ENCODE data around the gene ETV1. TPM values are rescaled to one million over a fixed set of nuclear protein-coding genes. Genes with fewer than 3 reads are reported as not detected.

The ETV1 gene
- total and polyA plus RNA-seq, 9 of the 15 experiments (the other 6 are each of a cell fraction or from before 2014, with no cell fraction given): 7.2 to 27.4 (median 14.0) TPM

- in situ Hi-C loops (cut with MboI) (no loop called here), intact Hi-C loops (cut with micrococcal nuclease) (no loop called here)
- 38% methylated on average over 3 of the region's 3 CpGs for WGBS (ENCODE audit: insufficient coverage, low coverage, missing lambda C conversion rate)
- H3K4me2 ChIP-seq (ENCODE audit: insufficient read depth, low read length): 0 out of 2 replicates have a peak overlapping the region, but pooled peaks have one; percentile 25
- peak overlapping the region; percentile 84 for H2AFZ ChIP-seq (ENCODE audit: low read depth, low read length)
- ChIA-PET CTCF (ENCODE audit: low intra/inter-chr PET ratio) (no interaction called here), POLR2A (interaction anchor here (1.1 to 1.2 kb wide), 2 partner anchors 10 to 14 kb away, joined by 3 to 4 read pairs; no protein-coding TSS in a partner anchor)
- H4K20me1 ChIP-seq (replicated peaks; ENCODE audit: control insufficient read depth, insufficient read depth, low read length): no peaks in the 10 kb centered on the region
- no peaks in the 10 kb centered on the region for H3K9me3 ChIP-seq (replicated peaks; ENCODE audit: control insufficient read depth, insufficient read depth, low read depth, low read length)
- H3K4me3 ChIP-seq: no peak overlapping the region
- ATAC-seq: peak; percentile 31
- no peaks in the 10 kb centered on the region for H3K27me3 ChIP-seq (ENCODE audit: control insufficient read depth in 2 of 2, insufficient read depth in 2 of 2, low read length in 2 of 2)
- no peaks in the 10 kb centered on the region for H3K36me3 ChIP-seq (ENCODE audit: control insufficient read depth, insufficient read depth, low read length)
- H3K9me1 ChIP-seq (ENCODE audit: control insufficient read depth, insufficient read depth, low read length): no peaks in the 10 kb centered on the region
- H3K27ac ChIP-seq (ENCODE audit: extremely low read depth, low read depth, low read length): peak overlapping the region; percentile 81
- BruUV-seq (replicated peaks): no TSS peak
- H3K9ac ChIP-seq (ENCODE audit: insufficient read depth in 1 of 2, low read depth in 2 of 2, low read length in 2 of 2): peak overlapping the region in 1 of 2 experiments; percentile 46; a peak in 1 of 4 replicates
- DNase-seq (ENCODE audit: extremely low read depth in 1 of 4, low spot score in 3 of 4): peak in 2 of 4 experiments; percentile 10 to 20
- FAIRE-seq: peak; percentile 15
- H3K79me2 ChIP-seq (ENCODE audit: control insufficient read depth, insufficient read depth, low read length): no peaks in the 10 kb centered on the region
- H3K4me1 ChIP-seq (replicated peaks in 1 of 2; ENCODE audit: control insufficient read depth in 2 of 2, insufficient read depth in 2 of 2, low read length in 2 of 2): peaks cover 0 to 10% of the 10 kb centered on the region in 2 experiments; a peak in 2 of 5 replicates
- TF ChIP-seq ZNF436 (CRISPR knock-in tag; IDR thresholded peaks at IDR 0.05): no peak
- no peak for TF ChIP-seq GATAD2A (IDR thresholded peaks at IDR 0.05)
- TF ChIP-seq BCL6 (CRISPR knock-in tag; IDR thresholded peaks at IDR 0.05): peak; percentile 69; the same call in 1 of the 2 replicates
- TF ChIP-seq GMEB1 (CRISPR knock-in tag; IDR thresholded peaks at IDR 0.05): peak; percentile 33; the same call in 1 of the 2 replicates
- TF ChIP-seq TAF15 (IDR thresholded peaks at IDR 0.05; ENCODE audit: low read depth, low read length): no peak
- TF ChIP-seq GABPA (tag; conservative IDR thresholded peaks at IDR 0.05; ENCODE audit: low read depth): no peak
- no peak for TF ChIP-seq SP2 (IDR thresholded peaks at IDR 0.05; ENCODE audit: extremely low read depth, low read depth, low read length, poor library complexity, severe bottlenecking)
- no peak for TF ChIP-seq HNRNPLL (IDR thresholded peaks at IDR 0.05; ENCODE audit: low read depth, low read length, poor library complexity, severe bottlenecking)
- TF ChIP-seq XRCC3 (IDR thresholded peaks at IDR 0.05): no peak
- TF ChIP-seq ZNF780A (CRISPR knock-in tag; IDR thresholded peaks at IDR 0.05): no peak
- TF ChIP-seq ARID2 (IDR thresholded peaks at IDR 0.05): no peak
- TF ChIP-seq ZNF511 (CRISPR knock-in tag; IDR thresholded peaks at IDR 0.05): no peak
- TF ChIP-seq ATF1 (CRISPR knock-in tag; IDR thresholded peaks at IDR 0.05): no peak
- TF ChIP-seq ATF1 (tag; IDR thresholded peaks at IDR 0.05): no peak
- no peak for TF ChIP-seq YY1 (IDR thresholded peaks at IDR 0.05; ENCODE audit: borderline replicate concordance in 1 of 3, control insufficient read depth in 1 of 3, extremely low read depth in 1 of 3, insufficient read depth in 3 of 3, insufficient read length in 1 of 3, insufficient replicate concordance in 2 of 3, low read depth in 1 of 3, low read length in 2 of 3)
- no peak for TF ChIP-seq SETDB1 (IDR thresholded peaks at IDR 0.05; ENCODE audit: low read length)
- no peak for TF ChIP-seq TFE3 (CRISPR knock-in tag; IDR thresholded peaks at IDR 0.05)
- TF ChIP-seq BRF1 (IDR thresholded peaks at IDR 0.05; ENCODE audit: borderline replicate concordance, extremely low read depth, insufficient read length): no peak
- no peak for TF ChIP-seq POU5F1 (IDR thresholded peaks at IDR 0.05; ENCODE audit: borderline replicate concordance, low read depth, low read length, partially characterized antibody)
These were observed 140.1 kb downstream of the ETV1 start for GRCh38 chr7:13849163-13849892.
